Measurements from ENCODE around the gene EPHA7. TPM values are rescaled to one million over a fixed set of nuclear protein-coding genes. Genes with fewer than 3 reads are reported as not detected.

The EPHA7 gene
- total RNA-seq, 1 experiment from 2014 or later: 9.5 TPM

GRCh38 chr6:93344333-93344835 lies 75.0 kb downstream of the EPHA7 start:
- no peaks in the 10 kb centered on the region for H3K4me1 ChIP-seq (ENCODE audit: insufficient read depth, low read length)
- no peak overlapping the region for H2BK120ac ChIP-seq (ENCODE audit: low read depth, low read length, poor library complexity, severe bottlenecking)
- H3K14ac ChIP-seq (ENCODE audit: insufficient read depth, low read length): no peak overlapping the region
- no peak overlapping the region for H2BK12ac ChIP-seq (ENCODE audit: insufficient read length, low read depth, low read length)
- no peak overlapping the region for H3K9ac ChIP-seq (ENCODE audit: extremely low read depth, insufficient read length, low read length)
- TF ChIP-seq CTCF (conservative IDR thresholded peaks at IDR 0.05): no peak
- H3K9me3 ChIP-seq (ENCODE audit: control insufficient read depth, low read depth, low read length): no peaks in the 10 kb centered on the region
- H3K27me3 ChIP-seq (ENCODE audit: insufficient read depth, low read length): no peaks in the 10 kb centered on the region
- Mint-ChIP-seq H3K4me3 (no peak overlapping the region), H3K36me3 (ENCODE audit: insufficient read depth in 1 of 3, low read depth in 3 of 3) (no peaks in the 10 kb centered on the region), H3K4me1 (no peaks in the 10 kb centered on the region), H3K27me3 (ENCODE audit: low read depth) (no peaks in the 10 kb centered on the region), H3K9me3 (no peaks in the 10 kb centered on the region), H3K27ac (0 out of 7 replicates have a peak overlapping the region, but pooled peaks of 1 of the 3 experiments have one; percentile 3)
- H3K23ac ChIP-seq (ENCODE audit: insufficient read length, low read depth, low read length): no peak overlapping the region
- H2BK5ac ChIP-seq (ENCODE audit: insufficient read length, low read length): no peak overlapping the region
- no peak overlapping the region for H4K5ac ChIP-seq (ENCODE audit: insufficient read length, low read depth, low read length)
- no peak overlapping the region for H3K56ac ChIP-seq (ENCODE audit: insufficient read length, low read depth, low read length)
- no peaks in the 10 kb centered on the region for H3K79me2 ChIP-seq (ENCODE audit: insufficient read depth, low read length)
- no peak overlapping the region for H3K27ac ChIP-seq (ENCODE audit: insufficient read length, low read depth, low read length)
- H3K79me1 ChIP-seq (ENCODE audit: insufficient read depth, low read depth, low read length, poor library complexity, severe bottlenecking): no peaks in the 10 kb centered on the region
- H2BK15ac ChIP-seq (ENCODE audit: low read depth, low read length): no peak overlapping the region
- H3K18ac ChIP-seq (ENCODE audit: insufficient read length, low read depth, low read length): no peak overlapping the region
- H4K8ac ChIP-seq (replicated peaks; ENCODE audit: insufficient read length, low read depth, low read length): no peak overlapping the region
- no peaks in the 10 kb centered on the region for H4K20me1 ChIP-seq (ENCODE audit: control insufficient read depth, insufficient read depth, insufficient read length)
- H2BK20ac ChIP-seq (ENCODE audit: low read depth, low read length, poor library complexity, severe bottlenecking): no peak overlapping the region
- no peaks in the 10 kb centered on the region for H3K23me2 ChIP-seq (ENCODE audit: insufficient read length, low read depth, low read length, poor library complexity, severe bottlenecking)
- H2AK5ac ChIP-seq (ENCODE audit: insufficient read length, low read length): no peak overlapping the region
- no peak overlapping the region for H2AFZ ChIP-seq (ENCODE audit: low read length)
- no peak overlapping the region for H3T11ph ChIP-seq (ENCODE audit: low read length)
- H3K4me2 ChIP-seq (ENCODE audit: insufficient read depth, insufficient read length, low read length): no peak overlapping the region
- H3K4ac ChIP-seq (ENCODE audit: low read depth, low read length): no peak overlapping the region
- DNase-seq: no peak
- no CpG with 5 or more reads among the region's 1 CpG for WGBS (ENCODE audit: extremely low coverage, insufficient read length, low lambda C conversion rate)
- H4K91ac ChIP-seq (ENCODE audit: insufficient read length, low read depth, low read length): no peak overlapping the region

All from H9 (cell line).